Cerebellar nuclear complex (tissue), 1 donor: ENCODE data around the gene SLC10A2.
"Not testable (repeated sequence)": the region's sequence is repeated elsewhere in the genome, so short reads cannot be mapped to it uniquely, and the experiment has no call there.

Source experiments
- DNase-seq, 2 experiments: peaks; one replicate each; lab custom pipeline; 2025; lab: John Stamatoyannopoulos, UW

SLC10A2 gene

GRCh38 chr13:103066079-103066780 is at the start of gene SLC10A2:
TSS of gene SLC10A2 (minus strand) at chr13:103066417. CDS start at chr13:103066249, 168 bp downstream.
- no peak for DNase-seq

GRCh38 chr13:103107580-103107979 is 41.4 kb upstream of the SLC10A2 start:
- DNase-seq: no peak

- no peak for DNase-seq
Observed at GRCh38 chr13:103104340-103104739, 38.1 kb upstream of the SLC10A2 start.

- DNase-seq: not testable (repeated sequence)
Observed at GRCh38 chr13:103103456-103103855, 37.2 kb upstream of the SLC10A2 start.

- DNase-seq: no peak
Observed at GRCh38 chr13:103102482-103102881, 36.3 kb upstream of the SLC10A2 start.

- DNase-seq: no peak
Observed at GRCh38 chr13:103101901-103102300, 35.7 kb upstream of the SLC10A2 start.

- no peak for DNase-seq
Observed at GRCh38 chr13:103101500-103101899, 35.3 kb upstream of the SLC10A2 start.

GRCh38 chr13:103100830-103101229 is 34.6 kb upstream of the SLC10A2 start:
- DNase-seq: no peak

- DNase-seq: no peak
Observed at GRCh38 chr13:103099722-103100293, 33.6 kb upstream of the SLC10A2 start.

- DNase-seq: no peak
Observed at GRCh38 chr13:103098535-103098934, 32.3 kb upstream of the SLC10A2 start.

GRCh38 chr13:103097366-103097928 is 31.2 kb upstream of the SLC10A2 start:
- no peak for DNase-seq

GRCh38 chr13:103093649-103094048 is 27.4 kb upstream of the SLC10A2 start:
- not testable (repeated sequence) for DNase-seq

- DNase-seq: no peak
Observed at GRCh38 chr13:103087275-103087674, 21.1 kb upstream of the SLC10A2 start.

GRCh38 chr13:103081435-103081834 is 15.2 kb upstream of the SLC10A2 start:
- no peak for DNase-seq

GRCh38 chr13:103078158-103078557 is 11.9 kb upstream of the SLC10A2 start:
- DNase-seq: no peak

GRCh38 chr13:103068836-103069235 is 2.6 kb upstream of the SLC10A2 start:
- DNase-seq: no peak

GRCh38 chr13:103067751-103068555 is 1.7 kb upstream of the SLC10A2 start:
- DNase-seq: no peak

GRCh38 chr13:103066781-103067345 is 646 bp upstream of the SLC10A2 start:
- DNase-seq: no peak

- DNase-seq: no peak
Observed at GRCh38 chr13:103063376-103063775, 2.8 kb downstream of the SLC10A2 start.

GRCh38 chr13:103062079-103062478 is 4.1 kb downstream of the SLC10A2 start:
- no peak for DNase-seq

- no peak for DNase-seq
Observed at GRCh38 chr13:103056008-103056407, 10.2 kb downstream of the SLC10A2 start.

GRCh38 chr13:103055166-103055565 is 11.1 kb downstream of the SLC10A2 start:
- DNase-seq: no peak
